PC-3 (cell line): ENCODE results near the gene RXRA.

Experiments used
- EZH2 ChIP-seq: fragments of 300-600 bp; sonication (generic); IDR thresholded peaks from one replicate; pipeline ENCODE4 v1.6.1; 2017; ENCODE audit warnings: antibody characterized with exemption, mild to moderate bottlenecking, low read length; ENCODE audit not compliant: unreplicated experiment
- EZH2phosphoT487 ChIP-seq: fragments of 300-600 bp; sonication (generic); IDR thresholded peaks from 2 replicates; pipeline ENCODE4 v1.6.1; 2018; ENCODE audit warnings: mild to moderate bottlenecking, antibody characterized with exemption, low read length, borderline replicate concordance
- TF ChIP-seq, protein P1 (sequence below): fragments of 300-600 bp; sonication (generic); conservative IDR thresholded peaks from 2 replicates; pipeline ENCODE4 v1.5.1; 2017; ENCODE audit warnings: antibody characterized with exemption, low read depth, mild to moderate bottlenecking, low read length

- TF ChIP-seq, protein P1, sequence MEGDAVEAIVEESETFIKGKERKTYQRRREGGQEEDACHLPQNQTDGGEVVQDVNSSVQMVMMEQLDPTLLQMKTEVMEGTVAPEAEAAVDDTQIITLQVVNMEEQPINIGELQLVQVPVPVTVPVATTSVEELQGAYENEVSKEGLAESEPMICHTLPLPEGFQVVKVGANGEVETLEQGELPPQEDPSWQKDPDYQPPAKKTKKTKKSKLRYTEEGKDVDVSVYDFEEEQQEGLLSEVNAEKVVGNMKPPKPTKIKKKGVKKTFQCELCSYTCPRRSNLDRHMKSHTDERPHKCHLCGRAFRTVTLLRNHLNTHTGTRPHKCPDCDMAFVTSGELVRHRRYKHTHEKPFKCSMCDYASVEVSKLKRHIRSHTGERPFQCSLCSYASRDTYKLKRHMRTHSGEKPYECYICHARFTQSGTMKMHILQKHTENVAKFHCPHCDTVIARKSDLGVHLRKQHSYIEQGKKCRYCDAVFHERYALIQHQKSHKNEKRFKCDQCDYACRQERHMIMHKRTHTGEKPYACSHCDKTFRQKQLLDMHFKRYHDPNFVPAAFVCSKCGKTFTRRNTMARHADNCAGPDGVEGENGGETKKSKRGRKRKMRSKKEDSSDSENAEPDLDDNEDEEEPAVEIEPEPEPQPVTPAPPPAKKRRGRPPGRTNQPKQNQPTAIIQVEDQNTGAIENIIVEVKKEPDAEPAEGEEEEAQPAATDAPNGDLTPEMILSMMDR, result no peak
- no peak for TF ChIP-seq EZH2
- no peak for TF ChIP-seq EZH2phosphoT487
Observed at GRCh38 chr9:134293031-134293521, 33.2 kb upstream of the RXRA start.
